HepG2 (cell line): Measurements from ENCODE around the gene MPC1. TPM values are rescaled to one million over a fixed set of nuclear protein-coding genes. Genes with fewer than 3 reads are reported as not detected.

Experiments used
- ARID4A ChIP-seq: sonication (generic); formaldehyde crosslinking; IDR thresholded peaks from 2 replicates; pipeline ENCODE4 v1.5.0; 2020; ENCODE audit warnings: mild to moderate bottlenecking, missing genetic modification reagents, borderline replicate concordance
- BCL6 ChIP-seq: IDR thresholded peaks from 2 replicates; pipeline ENCODE4 v1.6.1; 2016; ENCODE audit warnings: missing genetic modification reagents, missing compliant biosample characterization
- CAMTA2 ChIP-seq: sonication (generic); formaldehyde crosslinking; IDR thresholded peaks from 2 replicates; pipeline ENCODE4 v1.4.0; 2020; ENCODE audit warnings: mild to moderate bottlenecking, missing genetic modification reagents, borderline replicate concordance
- FOXJ3 ChIP-seq: sonication (generic); formaldehyde crosslinking; IDR thresholded peaks from 2 replicates; pipeline ENCODE4 v1.4.0; 2020; ENCODE audit warnings: missing genetic modification reagents, mild to moderate bottlenecking, borderline replicate concordance
- HES4 ChIP-seq: sonication (generic); formaldehyde crosslinking; IDR thresholded peaks from 2 replicates; pipeline ENCODE4 v1.9.0; 2021; ENCODE audit warnings: mild to moderate bottlenecking, missing genetic modification reagents, borderline replicate concordance
- HHEX ChIP-seq: IDR thresholded peaks from 2 replicates; pipeline ENCODE4 v1.6.1; 2016; ENCODE audit warnings: control low read depth
- HOXA5 ChIP-seq: sonication (generic); formaldehyde crosslinking; IDR thresholded peaks from 2 replicates; pipeline ENCODE4 v1.4.0; 2020; ENCODE audit warnings: missing genetic modification reagents
- IKZF1 ChIP-seq: fragments of 450-650 bp; IDR thresholded peaks from 2 replicates; pipeline ENCODE4 v1.7.1; 2016
- KIAA2018 ChIP-seq: sonication (generic); formaldehyde crosslinking; IDR thresholded peaks from 2 replicates; pipeline ENCODE4 v1.5.0; 2020; ENCODE audit warnings: mild to moderate bottlenecking, missing genetic modification reagents, borderline replicate concordance
- NCOR1 ChIP-seq: fragments of 200-600 bp; sonication (generic); IDR thresholded peaks from 2 replicates; pipeline ENCODE4 v1.7.0; 2017; ENCODE audit warnings: antibody characterized with exemption, low read length, borderline replicate concordance
- TEF ChIP-seq: sonication (generic); formaldehyde crosslinking; IDR thresholded peaks from 2 replicates; pipeline ENCODE4 v1.5.0; 2020; ENCODE audit warnings: missing genetic modification reagents
- TFAP4 ChIP-seq: sonication (generic); IDR thresholded peaks from 2 replicates; pipeline ENCODE4 v1.6.1; 2016; ENCODE audit warnings: low read depth, borderline replicate concordance
- ZMYM4 ChIP-seq: sonication (generic); formaldehyde crosslinking; IDR thresholded peaks from 2 replicates; pipeline ENCODE4 v1.8.1; 2023; ENCODE audit warnings: mild to moderate bottlenecking, missing genetic modification reagents
- ZNF503 ChIP-seq: sonication (generic); formaldehyde crosslinking; IDR thresholded peaks from 2 replicates; pipeline ENCODE4 v1.4.0; 2020; ENCODE audit warnings: missing genetic modification reagents
- polyA plus RNA-seq, 8 experiments: library from polyadenylated mRNA; depleted of rRNA in 3 of 8; stranded (reverse) in 7 of 8; unstranded in 1 of 8; fragments of >200 nt; fragmentation: Illumina TruSeq in 4 of 8; extraction: Trizol in 4 of 8; gene quantifications; 2 replicates each; pipeline versions ENCODE4 v1.2.1 to v1.2.3, GENCODE V29; 2011 to 2016; ENCODE audit warnings: low read depth in 4 of 8, missing spikeins in 1 of 8, mixed read lengths in 1 of 8; ENCODE audit not compliant: insufficient read depth in 1 of 8
- total RNA-seq, 5 experiments: library from RNA; depleted of rRNA; stranded (reverse); fragments of >200 nt; fragmentation: Illumina TruSeq; extraction: Trizol; gene quantifications; 2 replicates each; pipeline ENCODE4 v1.2.3, GENCODE V29; 2016; ENCODE audit warnings: low read depth in 1 of 5

MPC1 gene
- total and polyA plus RNA-seq, 2 of the 13 experiments (the other 11 are each of a cell fraction or from before 2014, with no cell fraction given) = 189 to 214 TPM

- no peak for TF ChIP-seq KIAA2018 (CRISPR knock-in tag)
- TF ChIP-seq HHEX = peak; percentile 45; the same call in 1 of the 2 replicates
- no peak for TF ChIP-seq HES4 (CRISPR knock-in tag)
- TF ChIP-seq BCL6 (CRISPR knock-in tag) = peak; percentile 64
- TF ChIP-seq TEF = peak; percentile 89
- TF ChIP-seq HOXA5 (CRISPR knock-in tag) = peak; percentile 75
- TF ChIP-seq FOXJ3 (CRISPR knock-in tag) = peak; percentile 72; the same call in 1 of the 2 replicates
- TF ChIP-seq ZNF503 = peak; percentile 88
- TF ChIP-seq TFAP4 = no peak
- peak; percentile 47; the same call in 1 of the 2 replicates for TF ChIP-seq ARID4A (CRISPR knock-in tag)
- peak; percentile 62 for TF ChIP-seq NCOR1
- TF ChIP-seq CAMTA2 (CRISPR knock-in tag) = no peak
- no peak for TF ChIP-seq IKZF1
- TF ChIP-seq ZMYM4 = peak; percentile 53; the same call in 1 of the 2 replicates
These were observed 6.4 kb upstream of the MPC1 start (continued) for GRCh38 chr6:166389119-166389518.
